Thyroid gland (tissue), 4 donors: ENCODE data around the gene DLGAP1. TPM values are rescaled to one million over a fixed set of nuclear protein-coding genes. Genes with fewer than 3 reads are reported as not detected.
"Not testable (repeated sequence)": the region's sequence is repeated elsewhere in the genome, so short reads cannot be mapped to it uniquely, and the experiment has no call there.

Source experiments
- DNase-seq, 2 donors: peaks; one replicate each; pipeline ENCODE4 v3.0.0-alpha.2; 2019
- H3K27ac ChIP-seq, 3 donors: fragments of 200-600 bp; sonication (generic); 1 replicate in 2 of 3; 2 replicates in 1 of 3; pipeline ENCODE4 v1.5.1; 2016 to 2019; ENCODE audit warnings: mild to moderate bottlenecking in 1 of 3, moderate library complexity in 1 of 3
- H3K27me3 ChIP-seq: fragments of 200-600 bp; sonication (generic); one replicate; pipeline ENCODE4 v1.5.1; 2019
- H3K36me3 ChIP-seq, 2 donors: fragments of 200-600 bp; sonication (generic); one replicate each; pipeline ENCODE4 v1.5.1; 2016 to 2019
- H3K4me1 ChIP-seq, 2 donors: fragments of 200-600 bp; sonication (generic); one replicate each; pipeline ENCODE4 v1.5.1; 2017 to 2019
- H3K4me3 ChIP-seq, 3 donors: fragments of 200-600 bp; sonication (generic); replicated peaks in 1 of 3; 1 replicate in 2 of 3; 2 replicates in 1 of 3; pipeline ENCODE4 v1.5.1; 2016; ENCODE audit warnings: mild to moderate bottlenecking in 1 of 3
- H3K9me3 ChIP-seq: fragments of 200-600 bp; sonication (generic); one replicate; pipeline ENCODE4 v1.5.1; 2017
- CTCF ChIP-seq, 6 experiments: fragments of 200-600 bp in 3 of 6; fragments of 450-650 bp in 3 of 6; sonication (generic) in 3 of 6; IDR thresholded peaks; one replicate each; pipeline ENCODE4 v1.5.1; 2016 to 2019; ENCODE audit warnings: antibody characterized with exemption in 6 of 6, mild to moderate bottlenecking in 2 of 6, inconsistent platforms in 1 of 6, moderate library complexity in 1 of 6
- POLR2A ChIP-seq, 2 donors: fragments of 450-650 bp; IDR thresholded peaks; one replicate each; pipeline ENCODE4 v1.6.1; 2017; ENCODE audit warnings: antibody characterized with exemption in 2 of 2, mild to moderate bottlenecking in 2 of 2, moderate library complexity in 1 of 2
- WGBS, 2 donors: methylation state at CpG; one replicate each; pipeline ENCODE4 v1.1.5; 2017; 5-methylcytosine and 5-hydroxymethylcytosine counted together
- intact Hi-C: fragments of 100-400 bp; cut with DNase I; formaldehyde crosslinking; loops from one replicate; pipeline ENCODE4 v1.15.1; 2023
- total RNA-seq, 4 donors: library from RNA; depleted of rRNA; stranded (reverse); fragments of >200 nt; gene quantifications; one replicate each; pipeline ENCODE4 v1.2.3, GENCODE V29; 2016

The DLGAP1 gene
- total RNA-seq, 4 donors from 2014 or later: 0.25 to 2.7 (median 0.77) TPM

DNA sequence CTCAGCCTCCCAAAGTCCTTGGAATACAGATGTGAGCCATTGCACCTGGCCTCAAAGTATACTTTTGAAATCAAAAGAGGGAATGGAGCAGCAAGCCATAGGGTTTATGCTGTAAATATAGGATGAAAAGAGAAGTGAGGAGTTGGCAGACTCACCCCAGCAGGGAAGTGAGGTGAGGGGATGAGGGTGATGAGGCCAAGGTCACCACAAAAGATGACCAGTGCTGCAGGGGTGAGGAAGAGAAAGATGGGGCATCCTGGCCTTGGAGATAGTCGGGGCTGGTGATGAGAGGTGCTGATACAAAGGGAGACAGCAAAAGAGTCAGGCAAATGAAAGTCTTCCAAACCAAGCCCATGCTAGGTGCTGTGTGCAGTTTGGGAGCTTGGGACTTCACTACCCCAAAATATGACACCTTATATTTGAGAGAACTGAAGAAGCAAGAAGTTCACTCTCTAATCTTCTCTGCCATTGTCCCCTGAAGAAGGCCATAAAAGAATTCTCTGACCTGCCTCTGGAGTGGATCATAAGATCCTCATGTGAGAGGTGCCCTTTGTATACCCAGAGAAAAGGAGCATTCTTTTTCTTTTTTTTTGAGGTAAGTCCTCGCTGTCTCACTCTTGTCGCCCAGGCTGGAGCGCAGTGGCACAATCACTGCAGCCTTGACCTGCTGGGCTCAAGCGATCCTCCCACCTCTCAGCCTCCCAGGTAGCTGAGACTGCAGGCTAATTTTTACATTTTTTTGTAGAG lies 974.1 kb downstream of the DLGAP1 start:
- no peak overlapping the region for H3K4me3 ChIP-seq
- DNase-seq: no peak
- H3K4me1 ChIP-seq: peaks cover 0 to 5% of the 10 kb centered on the region in 2 donors
- no peak for TF ChIP-seq POLR2A (IDR thresholded peaks at IDR 0.05)
- no peak for TF ChIP-seq CTCF (IDR thresholded peaks at IDR 0.05)
- 89 to 98% methylated on average over 5 of the region's 5 CpGs for WGBS, 2 donors
- no peaks in the 10 kb centered on the region for H3K9me3 ChIP-seq
- H3K27ac ChIP-seq: no peak overlapping the region
- no peaks in the 10 kb centered on the region for H3K36me3 ChIP-seq
- intact Hi-C loops: no loop called here
- H3K27me3 ChIP-seq: no peaks in the 10 kb centered on the region

DNA sequence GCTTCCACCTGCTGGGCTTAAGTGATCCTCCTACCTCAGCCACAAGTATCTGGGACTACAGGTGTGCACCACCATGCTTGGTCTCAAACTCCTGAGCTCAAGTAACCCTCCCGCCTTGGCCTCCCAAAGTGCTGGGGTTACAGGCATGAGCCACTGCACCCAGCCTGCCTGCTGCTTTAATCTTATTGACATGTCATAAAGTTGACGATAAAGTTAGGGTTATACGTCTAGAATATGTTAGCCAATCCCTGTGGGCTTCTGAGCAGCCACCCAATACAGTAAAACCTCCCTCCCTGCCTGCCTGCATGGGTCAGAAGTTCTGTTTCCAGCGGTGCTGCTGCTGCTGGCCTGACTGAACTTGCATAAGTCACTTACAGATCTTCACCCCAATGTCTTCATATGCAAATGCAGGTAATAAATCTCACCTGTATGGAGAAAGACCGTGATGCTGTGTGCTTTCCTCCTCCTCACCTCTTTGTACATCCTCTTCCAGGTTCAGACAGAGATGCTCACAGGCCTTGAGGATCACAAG lies 975.1 kb downstream of the DLGAP1 start:
- intact Hi-C loops: loop anchor here (10.0 kb wide), 1 partner anchor 95 kb away; no protein-coding TSS in a partner anchor
- Histone ChIP-seq H3K27me3 (no peaks in the 10 kb centered on the region), H3K9me3 (no peaks in the 10 kb centered on the region), H3K36me3 (no peaks in the 10 kb centered on the region), H3K4me1 (no peaks in the 10 kb centered on the region), H3K4me3 (no peak overlapping the region), H3K27ac (no peak overlapping the region)
- 87 to 90% methylated on average over 4 to 5 of the region's 5 CpGs for WGBS, 2 donors
- TF ChIP-seq POLR2A (IDR thresholded peaks at IDR 0.05): no peak
- TF ChIP-seq CTCF (IDR thresholded peaks at IDR 0.05): no peak
- no peak for DNase-seq

DNA sequence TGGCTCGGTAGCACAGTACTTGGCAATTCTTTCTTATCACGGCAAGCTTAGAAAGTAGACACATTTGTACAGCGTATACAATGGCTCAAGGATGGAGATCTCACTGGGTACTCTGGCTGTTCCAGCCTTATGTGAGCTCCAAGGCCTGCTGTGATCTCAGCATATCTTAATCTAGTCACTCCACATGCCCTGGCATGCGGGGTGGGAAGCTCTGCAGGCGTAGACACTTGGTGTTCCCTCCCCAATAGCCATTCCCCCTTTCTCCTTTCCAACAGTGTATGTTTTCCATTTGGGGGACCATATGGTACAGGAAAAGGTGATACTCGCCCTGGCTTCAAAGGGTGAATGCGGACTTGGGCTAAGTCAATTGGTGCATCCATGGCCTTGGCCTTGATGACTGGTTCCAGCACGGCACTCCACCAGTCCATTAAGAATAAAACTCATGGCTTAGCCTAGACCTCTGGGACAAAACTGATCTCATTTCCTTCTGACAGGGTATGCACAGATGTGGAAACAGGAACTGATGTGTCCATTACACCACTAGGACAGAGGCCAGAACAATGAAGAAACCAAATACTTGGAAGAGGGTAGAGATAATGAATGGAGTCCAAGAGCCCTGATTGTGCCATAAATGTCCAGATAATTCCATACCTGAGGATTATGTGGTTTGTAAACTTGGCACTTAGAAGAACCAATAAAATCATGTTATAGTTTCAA lies 976.7 kb downstream of the DLGAP1 start:
- intact Hi-C loops: loop anchor here (10.0 kb wide), 1 partner anchor 96 kb away; no protein-coding TSS in a partner anchor
- Histone ChIP-seq H3K36me3 (no peaks in the 10 kb centered on the region), H3K27ac (no peak overlapping the region), H3K9me3 (no peaks in the 10 kb centered on the region), H3K4me3 (no peak overlapping the region), H3K27me3 (no peaks in the 10 kb centered on the region), H3K4me1 (peaks cover 0 to 3% of the 10 kb centered on the region in 2 donors)
- no peak for DNase-seq
- WGBS, 2 donors: 89 to 98% methylated on average over 8 of the region's 8 CpGs
- TF ChIP-seq CTCF (IDR thresholded peaks at IDR 0.05) (no peak), POLR2A (IDR thresholded peaks at IDR 0.05) (no peak)

- intact Hi-C loops: loop anchor here (10.0 kb wide), 1 partner anchor 102 kb away; no protein-coding TSS in a partner anchor
Measured at GRCh38 chr18:3472681-3473544, 982.2 kb downstream of the DLGAP1 start.

DNA sequence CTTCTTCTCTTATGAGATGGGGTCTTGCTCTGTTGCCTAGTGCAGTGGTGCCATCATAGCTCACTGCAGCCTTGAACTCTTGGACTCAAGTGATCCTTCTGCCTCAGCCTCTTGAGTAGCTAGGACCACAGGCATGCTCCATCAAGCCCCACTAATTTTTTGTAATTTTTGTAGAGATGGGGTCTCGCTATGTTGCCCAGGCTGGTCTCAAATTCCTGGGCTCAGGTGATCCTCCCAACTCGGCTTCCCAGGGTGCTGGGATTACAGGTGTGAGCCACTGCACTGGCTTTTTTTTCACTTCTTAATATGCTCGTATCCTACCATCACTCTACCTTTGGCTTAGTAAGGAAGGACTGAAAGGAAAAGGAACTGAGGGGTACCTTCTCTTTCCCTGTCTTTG lies 983.0 kb downstream of the DLGAP1 start:
- DNase-seq, H3K4me3 ChIP-seq: not testable (repeated sequence)
- WGBS, 2 donors: 92 to 99% methylated on average over 3 of the region's 3 CpGs

More at GRCh38 chr18:3472681-3473544, 982.2 kb downstream of the DLGAP1 start:
- TF ChIP-seq CTCF (IDR thresholded peaks at IDR 0.05) (no peak), POLR2A (IDR thresholded peaks at IDR 0.05) (no peak)
- Histone ChIP-seq H3K27ac (no peak overlapping the region), H3K36me3 (no peaks in the 10 kb centered on the region), H3K9me3 (no peaks in the 10 kb centered on the region), H3K4me3 (no peak overlapping the region), H3K27me3 (no peaks in the 10 kb centered on the region), H3K4me1 (peaks cover 3 to 11% of the 10 kb centered on the region in 2 donors)
- 79 to 86% methylated on average over 18 of the region's 18 CpGs for WGBS, 2 donors
- no peak for DNase-seq

More for the DNA sequence above, 983.0 kb downstream of the DLGAP1 start:
- not testable (repeated sequence) for H3K36me3 ChIP-seq, H3K27ac ChIP-seq, H3K9me3 ChIP-seq, H3K27me3 ChIP-seq
- intact Hi-C loops: loop anchor here (10.0 kb wide), 1 partner anchor 103 kb away; no protein-coding TSS in a partner anchor
- peaks cover 3 to 11% of the 10 kb centered on the region in 2 donors for H3K4me1 ChIP-seq
